ENCODE results near the gene MGLL. TPM values are rescaled to one million over a fixed set of nuclear protein-coding genes. Genes with fewer than 3 reads are reported as not detected.

Gene MGLL
- total and polyA plus RNA-seq, 9 of the 15 experiments (the other 6 are each of a cell fraction or from before 2014, with no cell fraction given): 0.12 to 0.32 (median 0.18) TPM; not detected in 6

DNA sequence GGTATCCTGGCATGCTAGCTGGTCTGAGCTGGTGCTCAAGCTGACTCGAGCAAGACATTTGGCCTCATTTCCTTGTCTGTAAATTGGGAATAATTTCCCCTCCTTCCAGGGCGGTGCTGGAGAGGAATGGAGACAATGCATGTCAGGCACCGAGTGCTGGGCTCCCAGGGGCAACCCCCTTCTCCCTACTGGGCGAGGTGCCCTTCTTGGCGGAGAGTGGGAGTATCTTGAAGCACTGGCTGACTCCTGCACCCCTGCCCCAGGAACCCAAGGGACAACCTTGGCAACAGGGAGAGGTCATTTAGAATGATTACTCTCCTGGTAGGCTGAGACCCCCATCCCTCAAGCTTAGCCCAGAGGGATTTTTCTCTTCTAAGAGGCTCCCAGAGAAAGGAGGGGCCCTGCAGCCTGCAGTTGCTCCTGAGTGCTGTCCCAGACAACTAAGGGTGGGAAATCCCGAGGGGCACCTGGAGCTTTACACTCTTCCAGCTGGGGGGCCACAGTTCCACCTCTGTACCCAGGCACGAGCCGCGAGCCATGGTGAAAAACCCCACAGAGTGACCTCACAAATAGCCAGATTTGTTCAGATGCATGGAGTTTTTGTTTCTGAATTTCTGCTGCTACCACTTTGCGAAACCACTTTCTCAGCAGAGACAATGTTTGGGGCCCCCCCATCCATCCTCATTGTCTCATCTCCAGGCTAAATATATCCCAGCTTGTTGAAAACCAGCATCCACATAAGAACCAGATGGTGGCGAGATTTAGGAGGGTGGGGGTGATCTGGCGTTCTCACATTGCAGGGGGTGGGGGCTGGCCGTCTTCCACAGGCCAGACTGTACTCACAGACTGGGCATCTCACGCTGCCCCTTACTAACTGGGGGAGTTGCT is 104.7 kb downstream of the MGLL start:
- no peaks in the 10 kb centered on the region for H3K9me3 ChIP-seq (replicated peaks; ENCODE audit: control insufficient read depth, insufficient read depth, low read depth, low read length)
- H3K4me3 ChIP-seq: no peak overlapping the region
- ATAC-seq: no peak
- no peaks in the 10 kb centered on the region for H3K4me1 ChIP-seq (replicated peaks in 1 of 2; ENCODE audit: control insufficient read depth in 2 of 2, insufficient read depth in 2 of 2, low read length in 2 of 2)
- intact Hi-C loops (cut with micrococcal nuclease) (no loop called here), in situ Hi-C loops (cut with MboI) (no loop called here)
- BruUV-seq (replicated peaks): no TSS peak
- peaks cover 29 to 77% of the 10 kb centered on the region in 2 experiments for H3K27me3 ChIP-seq (ENCODE audit: control insufficient read depth in 2 of 2, insufficient read depth in 2 of 2, low read length in 2 of 2)
- no peak overlapping the region for H3K9ac ChIP-seq (ENCODE audit: insufficient read depth in 1 of 2, low read depth in 2 of 2, low read length in 2 of 2)
- ChIA-PET POLR2A (no interaction called here), CTCF (ENCODE audit: low intra/inter-chr PET ratio) (no interaction called here)
- no peak for FAIRE-seq
- H3K4me2 ChIP-seq (ENCODE audit: insufficient read depth, low read length): no peak overlapping the region
- H3K27ac ChIP-seq (ENCODE audit: extremely low read depth, low read depth, low read length): no peak overlapping the region
- TF ChIP-seq ZNF561 (CRISPR knock-in tag; conservative IDR thresholded peaks at IDR 0.05): no peak
- TF ChIP-seq MAFF (IDR thresholded peaks at IDR 0.05; ENCODE audit: low read length): no peak
- no peak for TF ChIP-seq TEAD4 (IDR thresholded peaks at IDR 0.05; ENCODE audit: low read length)
- TF ChIP-seq TEAD4 (CRISPR knock-in tag; IDR thresholded peaks at IDR 0.05; ENCODE audit: borderline replicate concordance): no peak
- TF ChIP-seq RCOR1 (IDR thresholded peaks at IDR 0.05; ENCODE audit: borderline replicate concordance in 1 of 2, low read depth in 2 of 2, low read length in 2 of 2): no peak
- TF ChIP-seq NR2C1 (IDR thresholded peaks at IDR 0.05): no peak
- TF ChIP-seq NR2C1 (tag; IDR thresholded peaks at IDR 0.05): no peak
- TF ChIP-seq, protein P1, sequence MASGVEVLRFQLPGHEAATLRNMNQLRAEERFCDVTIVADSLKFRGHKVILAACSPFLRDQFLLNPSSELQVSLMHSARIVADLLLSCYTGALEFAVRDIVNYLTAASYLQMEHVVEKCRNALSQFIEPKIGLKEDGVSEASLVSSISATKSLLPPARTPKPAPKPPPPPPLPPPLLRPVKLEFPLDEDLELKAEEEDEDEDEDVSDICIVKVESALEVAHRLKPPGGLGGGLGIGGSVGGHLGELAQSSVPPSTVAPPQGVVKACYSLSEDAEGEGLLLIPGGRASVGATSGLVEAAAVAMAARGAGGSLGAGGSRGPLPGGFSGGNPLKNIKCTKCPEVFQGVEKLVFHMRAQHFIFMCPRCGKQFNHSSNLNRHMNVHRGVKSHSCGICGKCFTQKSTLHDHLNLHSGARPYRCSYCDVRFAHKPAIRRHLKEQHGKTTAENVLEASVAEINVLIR (CRISPR knock-in tag; IDR thresholded peaks at IDR 0.05): no peak
- no peak for TF ChIP-seq HMG20A (CRISPR knock-in tag; conservative IDR thresholded peaks at IDR 0.05)
- TF ChIP-seq ZKSCAN3 (CRISPR knock-in tag; IDR thresholded peaks at IDR 0.05): no peak
- TF ChIP-seq, protein P2, sequence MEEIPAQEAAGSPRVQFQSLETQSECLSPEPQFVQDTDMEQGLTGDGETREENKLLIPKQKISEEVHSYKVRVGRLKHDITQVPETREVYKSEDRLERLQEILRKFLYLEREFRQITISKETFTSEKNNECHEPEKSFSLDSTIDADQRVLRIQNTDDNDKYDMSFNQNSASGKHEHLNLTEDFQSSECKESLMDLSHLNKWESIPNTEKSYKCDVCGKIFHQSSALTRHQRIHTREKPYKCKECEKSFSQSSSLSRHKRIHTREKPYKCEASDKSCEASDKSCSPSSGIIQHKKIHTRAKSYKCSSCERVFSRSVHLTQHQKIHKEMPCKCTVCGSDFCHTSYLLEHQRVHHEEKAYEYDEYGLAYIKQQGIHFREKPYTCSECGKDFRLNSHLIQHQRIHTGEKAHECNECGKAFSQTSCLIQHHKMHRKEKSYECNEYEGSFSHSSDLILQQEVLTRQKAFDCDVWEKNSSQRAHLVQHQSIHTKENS (CRISPR knock-in tag; IDR thresholded peaks at IDR 0.05): no peak
- no peak for TF ChIP-seq GTF2F1 (IDR thresholded peaks at IDR 0.05; ENCODE audit: low read depth, low read length)
- TF ChIP-seq TAF15 (IDR thresholded peaks at IDR 0.05; ENCODE audit: low read depth, low read length): no peak
- TF ChIP-seq BMI1 (IDR thresholded peaks at IDR 0.05; ENCODE audit: low read length): no peak
- TF ChIP-seq FOXJ2 (tag; IDR thresholded peaks at IDR 0.05): no peak
- no peak for TF ChIP-seq RUNX1 (IDR thresholded peaks at IDR 0.05; ENCODE audit: low read depth)
- H3K36me3 ChIP-seq (ENCODE audit: control insufficient read depth, insufficient read depth, low read length): no peaks in the 10 kb centered on the region
- no peaks in the 10 kb centered on the region for H4K20me1 ChIP-seq (replicated peaks; ENCODE audit: control insufficient read depth, insufficient read depth, low read length)
- H3K9me1 ChIP-seq (ENCODE audit: control insufficient read depth, insufficient read depth, low read length): no peaks in the 10 kb centered on the region
- no peak for DNase-seq (ENCODE audit: extremely low read depth in 1 of 4, low spot score in 3 of 4)
- 2% methylated on average over 8 of the region's 14 CpGs for WGBS (ENCODE audit: insufficient coverage, low coverage, missing lambda C conversion rate)
- no peaks in the 10 kb centered on the region for H3K79me2 ChIP-seq (ENCODE audit: control insufficient read depth, insufficient read depth, low read length)
- no peak overlapping the region for H2AFZ ChIP-seq (ENCODE audit: low read depth, low read length)
